ENCODE results near the gene SLC39A12. TPM values are rescaled to one million over a fixed set of nuclear protein-coding genes. Genes with fewer than 3 reads are reported as not detected.

The SLC39A12 gene
- total RNA-seq, 4 donors from 2014 or later: not detected

DNA sequence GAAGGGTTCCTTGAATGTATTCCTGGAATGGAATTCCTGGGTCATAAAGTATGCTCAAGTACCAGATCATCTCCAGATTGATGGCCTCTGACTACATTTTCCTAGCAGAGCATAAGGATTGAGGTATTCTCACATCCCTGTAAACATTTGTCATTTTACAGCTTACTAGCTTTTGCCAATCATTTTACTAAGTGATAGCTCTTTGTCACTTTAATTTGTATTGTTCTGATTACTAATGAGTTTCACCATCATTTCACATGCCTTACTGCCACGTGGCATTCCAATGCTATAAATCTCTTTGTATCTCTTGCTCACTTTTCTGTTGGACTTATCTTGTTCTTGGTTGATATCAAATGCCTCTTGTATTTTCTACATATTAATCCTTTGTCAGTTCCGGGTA is 119.9 kb downstream of the SLC39A12 start:
- TF ChIP-seq, protein P1, sequence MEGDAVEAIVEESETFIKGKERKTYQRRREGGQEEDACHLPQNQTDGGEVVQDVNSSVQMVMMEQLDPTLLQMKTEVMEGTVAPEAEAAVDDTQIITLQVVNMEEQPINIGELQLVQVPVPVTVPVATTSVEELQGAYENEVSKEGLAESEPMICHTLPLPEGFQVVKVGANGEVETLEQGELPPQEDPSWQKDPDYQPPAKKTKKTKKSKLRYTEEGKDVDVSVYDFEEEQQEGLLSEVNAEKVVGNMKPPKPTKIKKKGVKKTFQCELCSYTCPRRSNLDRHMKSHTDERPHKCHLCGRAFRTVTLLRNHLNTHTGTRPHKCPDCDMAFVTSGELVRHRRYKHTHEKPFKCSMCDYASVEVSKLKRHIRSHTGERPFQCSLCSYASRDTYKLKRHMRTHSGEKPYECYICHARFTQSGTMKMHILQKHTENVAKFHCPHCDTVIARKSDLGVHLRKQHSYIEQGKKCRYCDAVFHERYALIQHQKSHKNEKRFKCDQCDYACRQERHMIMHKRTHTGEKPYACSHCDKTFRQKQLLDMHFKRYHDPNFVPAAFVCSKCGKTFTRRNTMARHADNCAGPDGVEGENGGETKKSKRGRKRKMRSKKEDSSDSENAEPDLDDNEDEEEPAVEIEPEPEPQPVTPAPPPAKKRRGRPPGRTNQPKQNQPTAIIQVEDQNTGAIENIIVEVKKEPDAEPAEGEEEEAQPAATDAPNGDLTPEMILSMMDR (IDR thresholded peaks at IDR 0.05): no peak
- H3K4me1 ChIP-seq: no peaks in the 10 kb centered on the region
- 65 to 67% methylated on average over 2 of the region's 2 CpGs for WGBS, 2 donors
- no peak for DNase-seq
- no peaks in the 10 kb centered on the region for H3K27me3 ChIP-seq
- H3K4me3 ChIP-seq: no peak overlapping the region
- H3K36me3 ChIP-seq: no peaks in the 10 kb centered on the region
- intact Hi-C loops (cut with DNase I): no loop called here
- H3K27ac ChIP-seq: no peak overlapping the region
- peaks cover 0 to 11% (median 0%) of the 10 kb centered on the region in 3 donors for H3K9me3 ChIP-seq

GRCh38 chr10:18073314-18073713 is 121.6 kb downstream of the SLC39A12 start:
- no peak overlapping the region for H3K4me3 ChIP-seq
- intact Hi-C loops (cut with DNase I): no loop called here
- no peak for DNase-seq
- H3K27ac ChIP-seq: no peak overlapping the region
- TF ChIP-seq, protein P1 (IDR thresholded peaks at IDR 0.05): no peak
- TF ChIP-seq POLR2A (IDR thresholded peaks at IDR 0.05): no peak
- no peaks in the 10 kb centered on the region for H3K36me3 ChIP-seq
- H3K9me3 ChIP-seq: peaks cover 0 to 11% (median 0%) of the 10 kb centered on the region in 3 donors
- H3K4me1 ChIP-seq: no peaks in the 10 kb centered on the region
- H3K27me3 ChIP-seq: no peaks in the 10 kb centered on the region
- 77 to 88% methylated on average over 3 of the region's 3 CpGs for WGBS, 2 donors

GRCh38 chr10:18075881-18076280 is 124.2 kb downstream of the SLC39A12 start:
- no peak for TF ChIP-seq POLR2A (IDR thresholded peaks at IDR 0.05)
- TF ChIP-seq, protein P1 (IDR thresholded peaks at IDR 0.05): no peak
- H3K9me3 ChIP-seq: no peaks in the 10 kb centered on the region
- intact Hi-C loops (cut with DNase I): no loop called here

GRCh38 chr10:18079665-18080295 is 128.1 kb downstream of the SLC39A12 start:
- no peaks in the 10 kb centered on the region for H3K4me1 ChIP-seq
- no peak overlapping the region for H3K4me3 ChIP-seq
- no peaks in the 10 kb centered on the region for H3K27me3 ChIP-seq
- H3K36me3 ChIP-seq: no peaks in the 10 kb centered on the region
- H3K9me3 ChIP-seq: no peaks in the 10 kb centered on the region
- 43 to 47% methylated on average over 1 of the region's 1 CpG for WGBS, 2 donors
- TF ChIP-seq, protein P1 (IDR thresholded peaks at IDR 0.05): no peak
- no peak for TF ChIP-seq POLR2A (IDR thresholded peaks at IDR 0.05)
- intact Hi-C loops (cut with DNase I): no loop called here
- DNase-seq: no peak
- no peak overlapping the region for H3K27ac ChIP-seq

More at GRCh38 chr10:18075881-18076280, 124.2 kb downstream of the SLC39A12 start:
- no peaks in the 10 kb centered on the region for H3K4me1 ChIP-seq
- no peaks in the 10 kb centered on the region for H3K27me3 ChIP-seq
- no peak for DNase-seq
- no peak overlapping the region for H3K4me3 ChIP-seq
- H3K27ac ChIP-seq: no peak overlapping the region
- WGBS, 2 donors: 55 to 66% methylated on average over 3 of the region's 3 CpGs
- no peaks in the 10 kb centered on the region for H3K36me3 ChIP-seq

GRCh38 chr10:18082381-18082780 is 130.7 kb downstream of the SLC39A12 start:
- Histone ChIP-seq H3K4me3 (no peak overlapping the region), H3K9me3 (no peaks in the 10 kb centered on the region), H3K4me1 (no peaks in the 10 kb centered on the region), H3K27me3 (no peaks in the 10 kb centered on the region), H3K36me3 (no peaks in the 10 kb centered on the region), H3K27ac (no peak overlapping the region)
- TF ChIP-seq, protein P1 (IDR thresholded peaks at IDR 0.05): no peak
- TF ChIP-seq POLR2A (IDR thresholded peaks at IDR 0.05): no peak
- no peak for DNase-seq
- WGBS, 2 donors: 67 to 79% methylated on average over 8 of the region's 8 CpGs
- intact Hi-C loops (cut with DNase I): no loop called here

Data from esophagus squamous epithelium (tissue), 5 donors.